Measurements from ENCODE around the gene ANAPC4.
A peak's percentile ranks its signal among the peaks of the same experiment; 100 is the strongest.

Gene ANAPC4

GRCh38 chr4:25379591-25379990, 2.5 kb downstream of the ANAPC4 start:
- DNase-seq = no peak

GRCh38 chr4:25383647-25384046, 6.6 kb downstream of the ANAPC4 start:
- DNase-seq = no peak

GRCh38 chr4:25386926-25387325, 9.9 kb downstream of the ANAPC4 start:
- DNase-seq = no peak

GRCh38 chr4:25397305-25397704, 20.2 kb downstream of the ANAPC4 start:
- no peak for DNase-seq

GRCh38 chr4:25399510-25399909, 22.4 kb downstream of the ANAPC4 start:
- no peak for DNase-seq

- no peak for DNase-seq
These were observed 24.0 kb downstream of the ANAPC4 start for GRCh38 chr4:25401066-25401465.

GRCh38 chr4:25402521-25402920, 25.5 kb downstream of the ANAPC4 start:
- no peak for DNase-seq

GRCh38 chr4:25403699-25404098, 26.6 kb downstream of the ANAPC4 start:
- DNase-seq = no peak

- no peak for DNase-seq
These were observed 28.4 kb downstream of the ANAPC4 start for GRCh38 chr4:25405453-25405852.

GRCh38 chr4:25406081-25406692, 29.1 kb downstream of the ANAPC4 start:
- no peak for DNase-seq

- no peak for DNase-seq
These were observed 33.9 kb downstream of the ANAPC4 start for GRCh38 chr4:25410820-25411529.

- DNase-seq = no peak
These were observed 36.2 kb downstream of the ANAPC4 start for GRCh38 chr4:25413261-25413660.

GRCh38 chr4:25417014-25417413, 40.0 kb downstream of the ANAPC4 start:
- DNase-seq = no peak

- no peak for DNase-seq
These were observed 43.9 kb downstream of the ANAPC4 start for GRCh38 chr4:25420931-25421330.

GRCh38 chr4:25421816-25422525, 44.9 kb downstream of the ANAPC4 start:
- no peak for DNase-seq

GRCh38 chr4:25423548-25423947, 46.5 kb downstream of the ANAPC4 start:
- DNase-seq = no peak

GRCh38 chr4:25424539-25425228, 47.6 kb downstream of the ANAPC4 start:
- no peak for DNase-seq

- no peak for DNase-seq
These were observed 48.3 kb downstream of the ANAPC4 start for GRCh38 chr4:25425361-25425760.

GRCh38 chr4:25427871-25428270, 50.8 kb downstream of the ANAPC4 start:
- no peak for DNase-seq

- no peak for DNase-seq
These were observed 53.6 kb downstream of the ANAPC4 start for GRCh38 chr4:25430630-25431029.

GRCh38 chr4:25433966-25434827, 57.1 kb downstream of the ANAPC4 start:
- DNase-seq = no peak

GRCh38 chr4:25437926-25438325, 60.9 kb downstream of the ANAPC4 start:
- DNase-seq = peak; percentile 66 to 94

Measured in NCI-H2081 (cell line).